GM19025 (cell line): ENCODE data around the gene WDR53.
A peak's percentile ranks its signal among the peaks of the same experiment; 100 is the strongest.
"Not testable (repeated sequence)": the region's sequence is repeated elsewhere in the genome, so short reads cannot be mapped to it uniquely, and the experiment has no call there.

Experiments used
- ATAC-seq: cut with Tn5 transposase; IDR thresholded peaks from one replicate; pipeline ENCODE4 v1.9.1; 2021; ENCODE audit warnings: mild to moderate bottlenecking, low read depth, moderate library complexity; ENCODE audit not compliant: unreplicated experiment

WDR53 gene

GRCh38 chr3:196563721-196564225 is 4.6 kb downstream of the WDR53 start:
- ATAC-seq: no peak

- no peak for ATAC-seq
Measured at GRCh38 chr3:196559826-196560225, 8.5 kb downstream of the WDR53 start.

- no peak for ATAC-seq
Measured at GRCh38 chr3:196558476-196558875, 9.9 kb downstream of the WDR53 start.

- ATAC-seq: no peak
Measured at GRCh38 chr3:196557236-196557635, 11.1 kb downstream of the WDR53 start.

GRCh38 chr3:196555295-196555694 is 13.1 kb downstream of the WDR53 start:
- ATAC-seq: no peak

DNA sequence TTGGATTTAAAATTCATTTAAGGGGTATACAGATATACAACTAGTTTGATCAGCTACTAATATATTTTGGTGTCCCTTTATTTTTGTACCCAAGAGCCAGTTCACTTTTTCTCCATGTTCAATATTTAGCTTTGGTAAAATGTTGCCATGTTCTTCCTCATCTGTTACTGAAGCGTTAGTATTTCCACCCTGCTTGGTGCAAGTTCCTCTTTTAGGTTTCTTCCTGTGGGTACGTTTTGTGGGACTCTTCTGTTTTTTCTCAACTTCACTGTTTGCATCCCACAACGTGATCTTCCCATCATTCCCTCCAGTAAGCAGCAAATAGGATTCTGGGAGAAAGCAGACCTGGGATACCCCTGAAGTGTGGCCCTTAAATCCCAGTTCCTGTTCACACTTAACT is 14.1 kb downstream of the WDR53 start:
- ATAC-seq: no peak

DNA sequence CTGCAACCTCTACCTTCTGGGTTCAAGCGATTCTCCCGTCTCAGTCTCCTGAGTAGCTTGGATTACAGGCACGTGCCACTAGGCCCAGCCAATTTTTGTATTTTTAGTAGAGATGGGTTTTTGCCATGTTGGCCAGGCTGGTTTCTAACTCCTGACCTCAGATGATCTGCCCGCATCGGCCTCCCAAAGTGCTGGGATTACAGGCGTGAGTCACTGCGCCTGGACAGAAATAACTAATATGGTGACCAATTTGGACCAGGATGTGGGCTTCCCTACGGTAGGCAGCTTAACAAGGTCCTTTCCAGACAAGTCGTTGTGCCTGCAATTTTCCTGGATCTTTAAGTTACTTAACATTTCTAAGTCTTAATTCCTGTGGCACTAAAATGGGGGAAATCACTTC is 14.8 kb downstream of the WDR53 start:
- ATAC-seq: no peak

DNA sequence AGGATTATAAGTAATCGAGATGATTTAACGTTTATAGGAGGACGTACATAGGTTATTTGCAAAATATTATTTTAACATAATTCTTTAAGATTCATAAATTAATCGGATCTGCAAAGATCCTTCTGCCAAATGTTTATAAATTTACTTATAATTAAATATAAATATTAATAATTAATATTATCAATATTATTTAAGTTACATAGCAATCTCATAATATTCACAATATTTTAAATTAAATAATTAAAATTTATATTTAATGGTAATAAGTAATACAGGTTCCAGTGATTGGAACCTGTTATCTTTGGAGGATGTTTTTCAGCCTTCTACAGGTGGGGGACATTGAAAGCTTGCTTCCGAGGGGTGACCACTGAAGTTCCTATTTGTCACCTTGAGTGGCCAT is 16.1 kb downstream of the WDR53 start:
- no peak for ATAC-seq

DNA sequence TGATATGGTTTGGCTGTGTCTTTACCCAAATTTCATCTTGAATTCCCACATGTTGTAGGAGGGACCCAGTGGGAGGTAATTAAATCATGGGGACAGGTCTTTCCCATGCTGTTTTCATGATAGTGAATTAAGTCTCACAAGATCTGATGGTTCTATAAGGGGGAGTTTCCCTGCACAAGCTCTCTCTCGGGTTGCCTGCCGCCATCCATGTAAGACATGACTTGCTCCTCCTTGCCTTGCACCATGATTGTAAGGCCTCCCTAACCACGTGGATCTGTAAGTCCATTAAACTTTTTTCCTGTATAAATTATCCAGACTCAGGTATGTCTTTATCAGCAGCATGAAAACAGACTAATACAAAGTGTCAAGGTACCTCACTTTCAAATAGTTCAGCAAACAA is 18.2 kb downstream of the WDR53 start:
- not testable (repeated sequence) for ATAC-seq

DNA sequence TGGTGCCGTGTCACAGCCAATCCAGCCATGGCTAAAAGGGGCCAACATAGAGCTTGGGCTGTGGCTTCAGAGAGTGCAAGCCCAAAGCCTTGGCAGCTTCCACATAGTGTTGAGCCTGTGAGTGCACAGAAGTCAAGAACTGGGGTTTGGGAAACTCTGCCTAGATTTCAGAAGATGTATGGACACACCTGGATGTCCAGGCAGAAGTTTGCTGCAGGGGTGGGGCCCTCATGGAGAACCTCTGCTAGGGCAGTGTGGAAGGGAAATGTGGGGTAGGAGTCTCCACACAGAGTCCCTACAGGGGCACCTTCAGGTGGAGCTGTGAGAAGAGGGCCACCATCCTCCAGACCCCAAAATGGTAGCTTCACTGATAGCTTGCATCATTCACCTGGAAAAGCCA is 19.0 kb downstream of the WDR53 start:
- not testable (repeated sequence) for ATAC-seq

DNA sequence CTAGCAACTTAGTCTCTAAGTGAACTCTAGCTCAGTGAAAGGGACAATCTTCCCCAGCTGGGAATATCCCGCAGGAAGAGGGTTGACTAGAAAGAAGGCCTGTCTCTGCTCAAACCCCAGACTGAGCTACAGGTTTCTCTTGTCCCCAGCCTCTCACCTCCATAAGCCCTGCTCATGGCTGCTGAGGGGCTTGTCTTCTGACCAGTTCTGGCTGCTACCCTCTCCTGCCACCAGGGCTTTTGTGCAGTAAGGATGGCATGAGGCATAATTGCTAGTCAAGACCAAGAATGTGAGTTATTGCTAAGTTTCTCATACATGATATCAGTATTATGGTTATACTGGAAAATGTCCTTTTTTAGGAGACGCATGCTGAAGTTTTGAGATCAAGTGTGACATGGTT is 21.3 kb downstream of the WDR53 start:
- no peak for ATAC-seq

DNA sequence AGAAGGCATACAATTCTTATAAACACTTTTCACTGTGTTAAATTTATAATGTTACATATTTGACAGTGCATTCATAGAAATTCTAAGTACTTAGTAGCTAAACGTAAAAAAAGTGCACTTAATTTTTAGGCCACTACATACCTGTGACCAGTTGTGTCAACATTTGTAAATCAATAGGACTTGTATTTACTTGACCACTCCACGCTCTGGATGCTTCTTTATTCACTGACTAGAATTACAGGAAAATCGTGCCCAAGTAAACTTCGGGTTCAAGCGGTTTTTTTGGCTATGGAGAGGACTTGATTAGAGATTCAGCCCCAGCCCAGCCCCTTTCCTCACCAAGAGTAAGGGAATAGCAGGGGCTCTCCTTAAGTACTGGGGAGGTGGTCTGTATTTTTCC is 21.8 kb downstream of the WDR53 start:
- no peak for ATAC-seq

DNA sequence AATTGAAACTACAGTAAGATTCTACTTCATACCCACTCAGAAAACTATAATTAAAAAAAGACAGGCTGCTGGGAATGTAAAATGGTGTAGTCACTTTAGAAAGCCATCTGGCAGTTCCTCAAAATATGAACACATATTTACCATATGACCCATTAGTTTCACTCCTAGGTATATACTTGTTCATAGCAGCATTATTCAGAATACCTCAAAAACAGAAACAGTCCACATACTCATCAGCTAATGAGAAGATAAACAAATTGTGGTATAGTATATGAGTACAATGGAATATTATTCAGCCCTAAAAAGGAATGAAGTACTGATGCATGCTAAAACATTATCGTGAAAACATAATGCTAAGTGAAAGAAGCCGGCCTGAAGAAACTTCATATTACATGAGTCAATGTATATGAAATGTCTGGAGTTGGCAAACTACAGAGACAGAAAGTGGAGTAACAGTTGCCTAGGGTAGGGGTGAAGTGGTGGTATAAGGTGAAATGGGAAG is 23.8 kb downstream of the WDR53 start:
- no peak for ATAC-seq

GRCh38 chr3:196541684-196542445 is 26.5 kb downstream of the WDR53 start:
- no peak for ATAC-seq

GRCh38 chr3:196537319-196537984 is 30.9 kb downstream of the WDR53 start:
- ATAC-seq: no peak

- ATAC-seq: no peak
Measured at GRCh38 chr3:196533260-196533681, 35.1 kb downstream of the WDR53 start.

GRCh38 chr3:196531418-196531817 is 36.9 kb downstream of the WDR53 start:
- no peak for ATAC-seq

- peak; percentile 83 for ATAC-seq
Measured at GRCh38 chr3:196528639-196529233, 39.6 kb downstream of the WDR53 start.

- no peak for ATAC-seq
Measured at GRCh38 chr3:196525141-196525540, 43.2 kb downstream of the WDR53 start.

DNA sequence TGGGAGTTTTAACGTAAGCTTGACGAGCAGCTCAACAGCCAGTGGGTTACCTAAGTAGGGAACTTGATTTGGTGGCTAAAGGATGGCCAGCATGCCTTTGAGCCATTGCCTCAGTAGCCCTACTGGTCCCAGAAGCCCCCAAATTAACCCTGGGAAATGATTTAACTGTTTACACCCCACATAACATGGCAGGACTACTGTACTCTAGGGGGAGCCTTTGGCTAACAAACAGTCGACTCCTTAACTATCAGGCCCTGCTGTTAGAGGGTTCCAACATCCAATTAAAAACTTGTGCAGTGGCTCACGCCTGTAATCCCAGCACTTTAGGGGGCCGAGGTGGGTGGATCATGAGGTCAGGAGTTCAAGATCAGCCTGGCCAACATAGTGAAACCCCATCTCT is 43.8 kb downstream of the WDR53 start:
- no peak for ATAC-seq

GRCh38 chr3:196523841-196524240 is 44.5 kb downstream of the WDR53 start:
- ATAC-seq: no peak
